Loucy (cell line): ENCODE measurements around the gene BRICD5.

ENCODE experiments used
- CTCF ChIP-seq: fragments of 200-600 bp; sonication (generic); conservative IDR thresholded peaks from 2 replicates; pipeline ENCODE4 v1.5.1; 2014; ENCODE audit warnings: mild to moderate bottlenecking, antibody characterized with exemption, low read length
- EZH2phosphoT487 ChIP-seq: fragments of 200-600 bp; IDR thresholded peaks from 2 replicates; pipeline ENCODE4 v1.6.1; 2018; ENCODE audit warnings: antibody characterized with exemption, mild to moderate bottlenecking, moderate library complexity, borderline replicate concordance

- TF ChIP-seq CTCF (no peak), EZH2phosphoT487 (no peak)
Measured at GRCh38 chr16:2256531-2257140, 46.0 kb upstream of the BRICD5 start.
